Central memory CD8-positive, alpha-beta T cell (primary cell): ENCODE measurements around the gene CLSTN2.

Experiments used
- ATAC-seq: fragments of 150-1000 bp; cut with Tn5 transposase; replicated peaks from 2 replicates; pipeline ENCODE4 v1.10.0; 2022; ENCODE audit warnings: mild to moderate bottlenecking, moderate FRiP score, moderate number of reproducible peaks; ENCODE audit not compliant: poor library complexity, severe bottlenecking; ENCODE audit errors: extremely low read depth
- DNase-seq, 2 donors: peaks; one replicate each; pipeline ENCODE4 v3.0.0; 2021; ENCODE audit warnings: low spot score in 2 of 2
- H3K27ac Mint-ChIP-seq: one replicate; pipeline ENCODE4 v1.8.0; 2022; ENCODE audit warnings: low read depth, mild to moderate bottlenecking, moderate library complexity, mixed read lengths
- H3K27me3 Mint-ChIP-seq: one replicate; pipeline ENCODE4 v1.8.0; 2022; ENCODE audit warnings: mixed read lengths
- H3K36me3 Mint-ChIP-seq: one replicate; pipeline ENCODE4 v1.8.0; 2022; ENCODE audit warnings: mild to moderate bottlenecking, moderate library complexity, mixed read lengths; ENCODE audit not compliant: insufficient read depth
- H3K4me1 Mint-ChIP-seq: one replicate; pipeline ENCODE4 v1.8.0; 2022; ENCODE audit warnings: mixed read lengths
- H3K4me3 Mint-ChIP-seq: one replicate; pipeline ENCODE4 v1.8.0; 2022; ENCODE audit warnings: mild to moderate bottlenecking, moderate library complexity, mixed read lengths
- H3K9me3 Mint-ChIP-seq: one replicate; pipeline ENCODE4 v1.8.0; 2022; ENCODE audit warnings: mixed read lengths

The CLSTN2 gene

GRCh38 chr3:140522653-140523380 is 587.8 kb downstream of the CLSTN2 start:
- Mint-ChIP-seq H3K27me3 (peaks cover 63% of the 10 kb centered on the region), H3K9me3 (peaks cover 18% of the 10 kb centered on the region), H3K4me3 (no peak overlapping the region), H3K27ac (no peak overlapping the region), H3K36me3 (no peaks in the 10 kb centered on the region), H3K4me1 (no peaks in the 10 kb centered on the region)
- ATAC-seq (no peak), DNase-seq (no peak)

- Mint-ChIP-seq H3K27me3 (peaks cover 56% of the 10 kb centered on the region), H3K27ac (no peak overlapping the region), H3K9me3 (peaks cover 15% of the 10 kb centered on the region), H3K4me3 (no peak overlapping the region), H3K4me1 (no peaks in the 10 kb centered on the region), H3K36me3 (no peaks in the 10 kb centered on the region)
- no peak for DNase-seq
- ATAC-seq: no peak
Observed at GRCh38 chr3:140523600-140523999, 588.6 kb downstream of the CLSTN2 start.

- no peak for DNase-seq
- no peak overlapping the region for H3K27ac Mint-ChIP-seq
- no peaks in the 10 kb centered on the region for H3K36me3 Mint-ChIP-seq
- ATAC-seq: no peak
- H3K27me3 Mint-ChIP-seq: peaks cover 34% of the 10 kb centered on the region
- no peak overlapping the region for H3K4me3 Mint-ChIP-seq
- peaks cover 11% of the 10 kb centered on the region for H3K9me3 Mint-ChIP-seq
- H3K4me1 Mint-ChIP-seq: no peaks in the 10 kb centered on the region
Observed at GRCh38 chr3:140527156-140527555, 592.2 kb downstream of the CLSTN2 start.

- DNase-seq: no peak
- Mint-ChIP-seq H3K27ac (no peak overlapping the region), H3K4me1 (no peaks in the 10 kb centered on the region), H3K4me3 (no peak overlapping the region), H3K36me3 (no peaks in the 10 kb centered on the region), H3K27me3 (peaks cover 15% of the 10 kb centered on the region), H3K9me3 (peaks cover 6% of the 10 kb centered on the region)
- ATAC-seq: no peak
Observed at GRCh38 chr3:140529096-140529495, 594.1 kb downstream of the CLSTN2 start.

- H3K27ac Mint-ChIP-seq: no peak overlapping the region
- H3K27me3 Mint-ChIP-seq: peaks cover 10% of the 10 kb centered on the region
- H3K36me3 Mint-ChIP-seq: no peaks in the 10 kb centered on the region
- no peak overlapping the region for H3K4me3 Mint-ChIP-seq
- no peaks in the 10 kb centered on the region for H3K4me1 Mint-ChIP-seq
- peaks cover 5% of the 10 kb centered on the region for H3K9me3 Mint-ChIP-seq
- DNase-seq (no peak), ATAC-seq (no peak)
Observed at GRCh38 chr3:140529558-140529957, 594.6 kb downstream of the CLSTN2 start.

GRCh38 chr3:140530131-140530530 is 595.1 kb downstream of the CLSTN2 start:
- Mint-ChIP-seq H3K4me3 (no peak overlapping the region), H3K36me3 (no peaks in the 10 kb centered on the region), H3K27ac (no peak overlapping the region), H3K27me3 (peaks cover 5% of the 10 kb centered on the region), H3K4me1 (no peaks in the 10 kb centered on the region), H3K9me3 (no peaks in the 10 kb centered on the region)
- DNase-seq (no peak), ATAC-seq (no peak)

GRCh38 chr3:140530603-140531002 is 595.6 kb downstream of the CLSTN2 start:
- DNase-seq (no peak), ATAC-seq (no peak)
- Mint-ChIP-seq H3K4me1 (no peaks in the 10 kb centered on the region), H3K27ac (no peak overlapping the region), H3K9me3 (no peaks in the 10 kb centered on the region), H3K4me3 (no peak overlapping the region), H3K27me3 (peaks cover under 1% of the 10 kb centered on the region), H3K36me3 (no peaks in the 10 kb centered on the region)

- no peaks in the 10 kb centered on the region for H3K9me3 Mint-ChIP-seq
- DNase-seq (no peak), ATAC-seq (no peak)
- no peaks in the 10 kb centered on the region for H3K36me3 Mint-ChIP-seq
- H3K27ac Mint-ChIP-seq: no peak overlapping the region
- no peaks in the 10 kb centered on the region for H3K4me1 Mint-ChIP-seq
- no peaks in the 10 kb centered on the region for H3K27me3 Mint-ChIP-seq
- H3K4me3 Mint-ChIP-seq: no peak overlapping the region
Observed at GRCh38 chr3:140532793-140533330, 597.9 kb downstream of the CLSTN2 start.

- Mint-ChIP-seq H3K27me3 (no peaks in the 10 kb centered on the region), H3K4me1 (no peaks in the 10 kb centered on the region), H3K27ac (no peak overlapping the region), H3K9me3 (no peaks in the 10 kb centered on the region), H3K4me3 (no peak overlapping the region), H3K36me3 (no peaks in the 10 kb centered on the region)
- DNase-seq: no peak
- ATAC-seq: no peak
Observed at GRCh38 chr3:140536926-140537726, 602.1 kb downstream of the CLSTN2 start.

GRCh38 chr3:140537727-140538082 is 602.7 kb downstream of the CLSTN2 start:
- no peak for DNase-seq
- ATAC-seq: no peak
- Mint-ChIP-seq H3K9me3 (no peaks in the 10 kb centered on the region), H3K4me1 (no peaks in the 10 kb centered on the region), H3K4me3 (no peak overlapping the region), H3K36me3 (no peaks in the 10 kb centered on the region), H3K27ac (no peak overlapping the region), H3K27me3 (no peaks in the 10 kb centered on the region)

- Mint-ChIP-seq H3K27ac (no peak overlapping the region), H3K9me3 (no peaks in the 10 kb centered on the region), H3K36me3 (no peaks in the 10 kb centered on the region), H3K4me3 (no peak overlapping the region), H3K4me1 (no peaks in the 10 kb centered on the region), H3K27me3 (no peaks in the 10 kb centered on the region)
- DNase-seq (no peak), ATAC-seq (no peak)
Observed at GRCh38 chr3:140540262-140540661, 605.3 kb downstream of the CLSTN2 start.

- H3K4me3 Mint-ChIP-seq: no peak overlapping the region
- H3K27ac Mint-ChIP-seq: no peak overlapping the region
- ATAC-seq (no peak), DNase-seq (no peak)
- no peaks in the 10 kb centered on the region for H3K36me3 Mint-ChIP-seq
- no peaks in the 10 kb centered on the region for H3K9me3 Mint-ChIP-seq
- H3K27me3 Mint-ChIP-seq: peaks cover 7% of the 10 kb centered on the region
- no peaks in the 10 kb centered on the region for H3K4me1 Mint-ChIP-seq
Observed at GRCh38 chr3:140541975-140542653, 607.1 kb downstream of the CLSTN2 start.
